Embryonic facial prominence (tissue), 1 donor: ENCODE measurements around the gene KRTAP10-3.
"Not testable (repeated sequence)": the region's sequence is repeated elsewhere in the genome, so short reads cannot be mapped to it uniquely, and the experiment has no call there.

ENCODE experiments used
- DNase-seq: peaks from one replicate; pipeline ENCODE4 v3.0.0-alpha.2; 2016; ENCODE audit errors: extremely low spot score

Gene KRTAP10-3

GRCh38 chr21:44571844-44572782, 13.5 kb upstream of the KRTAP10-3 start:
- no peak for DNase-seq

GRCh38 chr21:44571296-44571695, 12.7 kb upstream of the KRTAP10-3 start:
- no peak for DNase-seq

DNA sequence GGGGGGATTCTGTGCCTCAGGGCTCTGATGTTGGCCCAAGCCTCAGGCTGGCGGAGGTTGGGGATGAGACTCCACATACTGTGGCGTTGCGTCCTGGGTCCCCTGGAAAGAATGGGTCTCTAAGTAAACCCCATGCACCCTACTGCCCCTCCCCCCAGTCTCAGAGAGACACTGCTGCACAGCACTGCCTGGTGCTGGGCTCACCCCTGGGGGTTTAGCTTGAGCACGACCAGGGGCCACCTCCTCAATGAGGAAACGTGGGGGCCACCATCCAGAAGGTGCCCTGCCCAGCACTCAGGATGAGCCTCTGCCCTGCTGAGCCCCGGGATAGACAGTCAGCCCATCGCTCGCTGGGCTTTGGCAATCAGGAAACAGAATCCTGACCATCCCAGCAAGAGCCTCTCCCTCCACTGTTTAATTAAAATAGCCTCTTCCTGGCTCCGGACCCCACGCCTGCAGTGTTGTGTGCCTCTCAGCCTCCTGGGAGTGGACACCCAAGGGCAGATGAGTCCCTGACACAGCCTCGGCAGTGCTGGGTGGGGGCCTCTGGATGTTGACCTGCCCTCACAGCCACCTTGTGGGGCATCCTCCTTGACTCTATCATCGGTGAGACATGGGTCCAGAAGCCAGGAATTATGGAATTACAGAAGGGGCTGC, 11.4 kb upstream of the KRTAP10-3 start:
- no peak for DNase-seq

GRCh38 chr21:44568667-44569556, 10.3 kb upstream of the KRTAP10-3 start:
- DNase-seq, result no peak

GRCh38 chr21:44568261-44568660, 9.7 kb upstream of the KRTAP10-3 start:
- DNase-seq, result no peak

DNA sequence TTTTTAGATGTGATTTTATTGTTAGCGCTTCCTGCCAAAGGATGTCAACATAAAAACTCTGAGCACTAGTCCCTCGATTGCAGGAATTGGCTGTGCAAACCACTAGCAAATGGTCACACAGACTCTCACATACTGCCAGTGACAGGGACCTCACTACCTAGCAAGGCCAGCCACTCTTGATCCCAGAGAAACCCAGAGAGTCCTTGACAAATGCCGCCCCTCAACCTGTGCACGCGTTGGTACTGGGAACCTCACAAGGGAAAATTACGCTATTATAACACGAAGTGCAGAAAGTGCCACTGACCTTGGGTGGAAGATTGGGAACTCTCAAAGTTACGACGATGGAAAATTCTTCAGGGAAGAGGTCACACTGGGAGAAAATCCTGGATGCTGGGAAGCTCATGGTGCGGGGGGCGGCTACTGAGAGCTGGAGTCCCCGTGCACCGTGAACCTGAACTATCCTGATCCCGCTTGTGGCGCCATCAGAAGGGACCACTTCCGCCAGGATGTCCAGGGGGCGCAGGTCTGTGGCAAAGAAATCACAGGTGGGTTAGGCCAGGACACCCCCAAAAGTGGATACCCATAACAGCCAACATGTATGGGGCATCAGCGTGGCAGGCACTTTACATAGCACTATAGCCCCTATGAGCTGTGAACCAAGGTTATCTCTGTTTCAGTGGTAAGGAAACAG, 9.0 kb upstream of the KRTAP10-3 start:
- DNase-seq, result no peak

GRCh38 chr21:44566403-44566802, 7.8 kb upstream of the KRTAP10-3 start:
- DNase-seq, result no peak

DNA sequence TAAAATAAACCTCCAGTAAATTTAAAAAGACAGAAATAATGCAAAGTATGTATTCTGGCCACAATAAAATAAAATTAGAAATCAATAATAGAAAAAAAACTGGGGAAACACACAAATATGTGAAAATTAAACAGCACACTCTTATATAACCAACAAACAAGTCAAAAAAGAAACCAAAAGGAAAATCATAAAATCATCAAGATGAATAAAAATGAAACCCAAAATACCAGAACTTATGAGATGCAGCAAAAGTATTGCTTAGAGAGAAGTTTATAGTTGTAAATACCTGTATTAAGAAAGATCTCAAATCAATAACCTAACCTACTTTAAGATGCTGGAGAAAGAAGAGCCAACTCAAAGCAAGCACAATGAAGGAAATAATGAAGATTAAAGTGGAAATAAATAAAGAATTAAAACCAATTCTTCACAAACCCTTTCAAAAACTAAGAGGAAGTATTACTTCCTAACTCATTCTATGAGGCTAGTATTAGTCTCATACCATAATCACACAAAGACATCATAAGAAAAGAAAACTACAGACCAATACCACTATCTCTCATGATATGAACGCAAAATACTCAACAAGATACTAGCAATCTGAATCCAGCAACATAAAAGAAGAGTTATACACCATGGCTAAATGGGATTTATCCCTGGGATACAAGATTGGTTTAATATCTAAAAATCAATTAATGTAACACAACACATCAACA, 6.4 kb upstream of the KRTAP10-3 start:
- no peak for DNase-seq

DNA sequence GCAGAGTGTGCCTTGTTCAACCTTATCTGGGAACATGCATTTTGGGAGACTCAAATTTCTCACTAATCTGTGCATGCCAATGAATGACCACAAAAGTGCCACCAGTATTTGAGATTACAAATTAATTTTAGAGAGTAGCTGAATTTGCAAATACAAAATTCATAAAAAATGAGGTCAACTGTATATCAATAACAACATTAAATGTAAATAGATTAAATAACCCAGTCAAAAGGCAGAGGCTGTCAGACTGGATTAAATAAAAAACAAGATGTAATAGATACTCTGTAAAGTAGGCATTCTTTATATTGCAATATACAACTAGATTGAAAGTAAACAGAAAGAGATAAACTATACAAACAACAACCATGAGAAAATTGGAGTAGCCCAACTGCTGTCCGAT, 5.5 kb upstream of the KRTAP10-3 start:
- DNase-seq, result no peak

- not testable (repeated sequence) for DNase-seq
Measured at GRCh38 chr21:44558329-44558675, 293 bp downstream of the KRTAP10-3 start.

GRCh38 chr21:44557491-44558328, 885 bp downstream of the KRTAP10-3 start:
- DNase-seq, result no peak

- no peak for DNase-seq
Measured at GRCh38 chr21:44556879-44557278, 1.7 kb downstream of the KRTAP10-3 start.

DNA sequence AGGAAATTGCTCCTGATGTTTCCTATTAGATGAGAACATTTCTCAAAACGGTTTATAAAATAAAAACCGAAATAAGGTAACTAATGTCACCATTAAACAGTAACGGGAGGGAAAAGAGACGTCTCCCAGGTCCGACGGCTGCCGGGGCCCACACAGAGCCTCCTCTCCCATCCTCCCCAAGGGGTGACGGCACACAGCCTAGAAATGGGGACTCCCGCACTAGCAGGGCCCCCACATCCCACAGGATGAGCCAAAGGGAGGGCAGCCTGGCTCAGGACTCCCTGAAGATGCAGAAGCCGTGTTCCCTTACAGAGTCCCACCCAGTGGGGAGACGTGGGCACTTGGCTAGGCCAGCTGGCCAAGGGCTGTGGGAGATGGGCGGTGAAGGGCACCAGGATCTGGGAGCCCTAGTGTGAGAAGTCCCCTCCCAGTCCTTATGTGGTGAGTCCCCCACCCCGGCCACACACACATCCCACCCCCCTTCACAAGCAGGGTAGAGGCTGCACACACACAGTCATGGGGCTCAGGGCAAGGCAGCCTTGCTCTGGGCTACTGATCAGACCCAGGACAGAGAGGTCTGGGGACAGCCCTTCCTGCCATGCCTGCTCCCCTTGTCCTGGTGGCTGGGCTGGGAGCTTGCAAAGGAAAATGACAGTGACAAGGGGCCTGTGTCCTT, 3.3 kb downstream of the KRTAP10-3 start:
- no peak for DNase-seq

DNA sequence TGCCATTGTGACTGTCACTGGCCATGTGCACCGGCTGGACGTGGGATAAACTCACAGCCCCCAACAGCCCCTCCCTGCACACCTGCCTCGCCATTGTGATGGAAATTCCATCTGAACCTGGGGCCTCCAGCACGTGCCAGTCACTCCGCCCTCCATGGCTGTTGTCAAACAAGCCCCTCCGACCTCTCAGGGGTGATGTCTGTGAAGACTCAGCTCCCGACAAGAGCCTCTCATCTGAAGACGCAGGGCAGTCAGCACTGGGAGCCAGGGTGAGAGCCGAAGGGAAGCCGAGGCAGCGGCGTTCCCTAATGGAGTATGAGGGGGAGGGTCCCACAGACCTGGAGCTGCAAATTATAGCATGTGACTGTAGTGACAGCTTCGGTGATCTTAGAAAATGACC, 5.9 kb downstream of the KRTAP10-3 start:
- no peak for DNase-seq

DNA sequence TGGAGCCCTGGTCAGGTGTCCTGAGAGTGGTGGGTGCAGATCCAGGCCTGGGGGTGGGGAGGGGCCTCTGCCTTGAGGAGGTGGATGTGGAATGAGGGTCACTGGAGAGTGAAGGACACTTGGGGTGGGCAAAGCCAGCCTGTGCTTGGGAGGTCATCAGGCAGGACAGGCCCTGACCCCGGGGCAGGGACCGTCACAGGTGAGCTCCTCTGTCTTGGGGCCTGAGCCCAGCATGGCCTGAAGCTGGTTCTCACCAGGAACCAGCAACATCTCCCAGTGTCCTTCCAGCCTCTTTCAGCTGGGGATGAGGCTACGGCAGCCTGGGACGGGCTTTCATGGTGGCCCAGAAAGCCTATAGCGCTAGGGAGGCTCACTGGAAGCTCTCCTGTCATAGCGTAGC, 6.5 kb downstream of the KRTAP10-3 start:
- no peak for DNase-seq

GRCh38 chr21:44551340-44551961, 7.1 kb downstream of the KRTAP10-3 start, which contains the start of gene KRTAP10-2:
Gene KRTAP10-2 (minus strand): TSS chr21:44551505. CDS start chr21:44551458, 47 bp downstream.
- DNase-seq, result no peak

GRCh38 chr21:44550807-44551206, 7.8 kb downstream of the KRTAP10-3 start:
- DNase-seq, result no peak

GRCh38 chr21:44550285-44550684, 8.3 kb downstream of the KRTAP10-3 start:
- DNase-seq, result not testable (repeated sequence)
